Naive thymus-derived CD4-positive, alpha-beta T cell (primary cell): ENCODE results near the gene PABPC1L. TPM values are rescaled to one million over a fixed set of nuclear protein-coding genes. Genes with fewer than 3 reads are reported as not detected.

Source experiments
- ATAC-seq: fragments of 150-1000 bp; cut with Tn5 transposase; 2 replicates; pipeline ENCODE4 v1.10.0; 2021; ENCODE audit warnings: mild to moderate bottlenecking, moderate library complexity
- CTCF ChIA-PET: fragments of 350-600 bp; sonication (Branson Sonifier 250); formaldehyde crosslinking; loops from one replicate; lab custom pipeline; 2021; ENCODE audit warnings: antibody characterized with exemption; lab: Charles Lee
- POLR2A ChIA-PET: fragments of 350-600 bp; sonication (Branson Sonifier 250); formaldehyde crosslinking; loops from one replicate; lab custom pipeline; 2021; ENCODE audit warnings: antibody characterized with exemption, inconsistent platforms; lab: Charles Lee
- DNase-seq, 9 donors: peaks; one replicate each; pipeline versions ENCODE4 v3.0.0 to v3.0.0-alpha.2; 2020 to 2022; ENCODE audit warnings: mixed read lengths in 1 of 9
- H3K27ac ChIP-seq: one replicate; pipeline ENCODE4 v1.7.0; 2013; ENCODE audit warnings: mild to moderate bottlenecking, low read depth, low read length, moderate library complexity
- H3K27me3 ChIP-seq, 2 donors: one replicate each; pipeline ENCODE4 v1.7.0; 2013; ENCODE audit warnings: low read length in 2 of 2, mild to moderate bottlenecking in 2 of 2, moderate library complexity in 2 of 2; ENCODE audit not compliant: control insufficient read depth in 2 of 2, insufficient read depth in 2 of 2
- H3K36me3 ChIP-seq, 3 experiments: 1 replicate in 2 of 3; 2 replicates in 1 of 3; pipeline ENCODE4 v1.7.0; 2013; ENCODE audit warnings: low read length in 3 of 3, mild to moderate bottlenecking in 3 of 3, moderate library complexity in 1 of 3; ENCODE audit not compliant: insufficient read depth in 3 of 3, control insufficient read depth in 2 of 3
- H3K4me1 ChIP-seq, 2 donors: one replicate each; pipeline ENCODE4 v1.7.0; 2013; ENCODE audit warnings: low read length in 2 of 2, mild to moderate bottlenecking in 2 of 2, moderate library complexity in 1 of 2; ENCODE audit not compliant: control insufficient read depth in 2 of 2, insufficient read depth in 2 of 2
- H3K4me3 ChIP-seq: 2 replicates; pipeline ENCODE4 v1.7.0; 2013; ENCODE audit warnings: mild to moderate bottlenecking, low read length
- H3K9me3 ChIP-seq, 3 experiments: 1 replicate in 2 of 3; 2 replicates in 1 of 3; pipeline ENCODE4 v1.7.0; 2013; ENCODE audit warnings: low read length in 3 of 3; ENCODE audit not compliant: control insufficient read depth in 2 of 3
- H3K27ac Mint-ChIP-seq, 9 donors: one replicate each; pipeline ENCODE4 v1.8.0; 2020 to 2022; ENCODE audit warnings: mixed read lengths in 9 of 9, mild to moderate bottlenecking in 8 of 9, moderate library complexity in 5 of 9, inconsistent platforms in 2 of 9
- H3K27me3 Mint-ChIP-seq, 5 donors: one replicate each; pipeline ENCODE4 v1.8.0; 2021 to 2022; ENCODE audit warnings: mixed read lengths in 5 of 5, mild to moderate bottlenecking in 1 of 5
- H3K36me3 Mint-ChIP-seq, 5 donors: one replicate each; pipeline ENCODE4 v1.8.0; 2020 to 2022; ENCODE audit warnings: mixed read lengths in 5 of 5, mild to moderate bottlenecking in 3 of 5, inconsistent platforms in 1 of 5
- H3K4me1 Mint-ChIP-seq, 7 donors: one replicate each; pipeline ENCODE4 v1.8.0; 2020 to 2022; ENCODE audit warnings: mixed read lengths in 7 of 7, mild to moderate bottlenecking in 3 of 7, inconsistent platforms in 1 of 7
- H3K4me3 Mint-ChIP-seq, 10 donors: one replicate each; pipeline ENCODE4 v1.8.0; 2020 to 2022; ENCODE audit warnings: mild to moderate bottlenecking in 10 of 10, mixed read lengths in 10 of 10, moderate library complexity in 6 of 10, inconsistent platforms in 2 of 10
- H3K9me3 Mint-ChIP-seq, 11 donors: one replicate each; pipeline ENCODE4 v1.8.0; 2020 to 2022; ENCODE audit warnings: mixed read lengths in 11 of 11, mild to moderate bottlenecking in 4 of 11, inconsistent platforms in 1 of 11, moderate library complexity in 1 of 11
- intact Hi-C, 2 donors: fragments of 100-400 bp; cut with micrococcal nuclease; formaldehyde crosslinking; loops; one replicate each; pipeline ENCODE4 v1.15.1; 2023
- polyA plus RNA-seq, 2 donors: library from polyadenylated mRNA; unstranded; fragments of 300-500 nt; fragmentation: Illumina TruSeq; gene quantifications; one replicate each; pipeline ENCODE4 v1.2.3, GENCODE V29; 2021
- total RNA-seq, 6 experiments: library from RNA in 5 of 6; stranded (reverse) in 5 of 6; gene quantifications; 1 replicate in 5 of 6; 2 replicates in 1 of 6; pipeline ENCODE4 v1.2.3 and lab custom pipeline; 2021 to 2026

Gene PABPC1L
- total and polyA plus RNA-seq, 7 experiments from 2014 or later: 1.3 to 71.7 (median 54.3) TPM

DNA sequence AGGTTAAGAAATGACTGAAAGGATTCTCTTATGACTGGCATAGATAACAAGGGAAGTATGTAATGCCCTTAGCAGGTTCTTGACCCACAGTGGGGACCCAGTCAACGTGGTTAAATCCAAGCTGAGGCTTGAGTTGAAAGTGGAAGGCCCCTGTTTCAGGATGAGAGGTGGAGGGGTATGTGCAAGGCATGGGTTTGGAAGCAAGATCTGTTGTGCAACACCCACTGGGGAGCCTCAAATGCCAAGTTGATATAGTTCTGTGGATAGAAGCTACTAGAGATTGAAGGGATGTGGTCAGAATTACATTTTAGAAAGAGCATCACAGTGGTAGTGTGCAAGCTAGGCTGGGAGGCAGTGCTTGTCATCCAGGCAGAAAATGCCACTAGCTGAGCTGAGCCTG lies 5.1 kb downstream of the PABPC1L start:
- no peak for ATAC-seq
- Mint-ChIP-seq H3K27me3 (no peaks in the 10 kb centered on the region), H3K4me3 (peak overlapping the region in 1 of 10 donors; percentile 21), H3K36me3 (peaks cover 0 to 26% (median 6%) of the 10 kb centered on the region in 5 donors), H3K9me3 (no peaks in the 10 kb centered on the region), H3K4me1 (peaks cover 9 to 37% (median 28%) of the 10 kb centered on the region in 7 donors), H3K27ac (peak overlapping the region in 6 of 9 donors; percentile 25 to 81 (median 66))
- no peaks in the 10 kb centered on the region for H3K27me3 ChIP-seq
- no peak overlapping the region for H3K4me3 ChIP-seq
- no peak overlapping the region for H3K27ac ChIP-seq
- no peaks in the 10 kb centered on the region for H3K9me3 ChIP-seq
- intact Hi-C loops: loop anchor here (5.0 kb wide), 2 partner anchors 97 to 182 kb away; no protein-coding TSS in a partner anchor
- DNase-seq: no peak
- H3K4me1 ChIP-seq: peaks cover 0 to 10% of the 10 kb centered on the region in 2 donors
- POLR2A ChIA-PET: interaction anchor here (0.7 kb wide), 1 partner anchor 71 kb away, joined by 3 read pairs; no protein-coding TSS in a partner anchor
- peaks cover 0 to 10% (median 0%) of the 10 kb centered on the region in 3 experiments for H3K36me3 ChIP-seq
- CTCF ChIA-PET: no interaction called here

DNA sequence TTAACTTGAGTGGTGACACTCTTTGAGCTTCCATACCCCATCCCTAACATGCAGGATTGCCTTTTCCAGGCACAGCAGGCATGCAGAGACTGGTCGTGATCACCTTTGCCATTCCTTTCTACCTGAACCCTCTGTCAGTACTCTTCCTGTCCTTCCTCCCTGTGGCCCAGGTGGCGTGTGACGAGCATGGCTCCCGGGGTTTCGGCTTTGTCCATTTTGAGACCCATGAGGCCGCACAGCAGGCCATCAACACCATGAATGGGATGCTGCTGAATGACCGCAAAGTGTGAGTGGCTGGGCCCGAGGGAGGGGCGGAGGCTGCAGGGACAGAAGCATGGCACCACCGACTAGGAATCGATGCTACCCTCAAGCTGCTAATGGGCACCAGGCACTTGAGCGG lies 6.7 kb downstream of the PABPC1L start:
- Histone ChIP-seq H3K27ac (no peak overlapping the region), H3K4me1 (peaks cover 0 to 7% of the 10 kb centered on the region in 2 donors), H3K4me3 (no peak overlapping the region), H3K27me3 (no peaks in the 10 kb centered on the region), H3K9me3 (no peaks in the 10 kb centered on the region), H3K36me3 (peaks cover 0 to 10% (median 0%) of the 10 kb centered on the region in 3 experiments)
- no peak for ATAC-seq
- intact Hi-C loops: no loop called here
- peaks cover 5 to 31% (median 19%) of the 10 kb centered on the region in 7 donors for H3K4me1 Mint-ChIP-seq
- no peaks in the 10 kb centered on the region for H3K9me3 Mint-ChIP-seq
- no peaks in the 10 kb centered on the region for H3K27me3 Mint-ChIP-seq
- ChIA-PET CTCF (no interaction called here), POLR2A (interaction anchor here (0.6 kb wide), 1 partner anchor 42 kb away, joined by 3 read pairs; no protein-coding TSS in a partner anchor)
- peak overlapping the region in 1 of 9 donors; percentile 54 for H3K27ac Mint-ChIP-seq
- no peak for DNase-seq
- no peak overlapping the region for H3K4me3 Mint-ChIP-seq
- H3K36me3 Mint-ChIP-seq: peaks cover 0 to 30% (median 6%) of the 10 kb centered on the region in 5 donors

DNA sequence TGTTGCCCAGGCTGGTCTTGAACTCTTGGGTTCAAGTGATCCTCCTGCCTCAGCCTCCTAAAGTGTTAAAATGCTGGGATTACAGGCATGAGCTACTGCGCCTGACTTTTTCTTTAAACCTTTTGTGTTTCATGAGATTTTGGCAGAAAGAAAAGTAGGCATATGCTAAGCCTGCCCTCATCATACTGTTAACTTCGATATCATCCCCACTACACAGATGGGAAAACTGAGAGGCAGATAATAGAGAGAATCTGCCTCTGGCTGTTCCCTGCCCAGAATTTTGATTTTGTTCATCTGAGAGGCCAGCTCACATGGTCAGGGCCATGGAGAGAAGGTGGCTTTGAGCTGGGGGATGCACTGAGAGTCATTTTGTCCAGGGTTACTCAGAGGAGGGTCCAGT lies 7.5 kb downstream of the PABPC1L start:
- H3K4me1 ChIP-seq: peaks cover 0 to 7% of the 10 kb centered on the region in 2 donors
- ATAC-seq (no peak), DNase-seq (no peak)
- H3K27ac ChIP-seq: no peak overlapping the region
- Mint-ChIP-seq H3K9me3 (no peaks in the 10 kb centered on the region), H3K4me1 (peaks cover 5 to 26% (median 15%) of the 10 kb centered on the region in 7 donors), H3K27ac (no peak overlapping the region), H3K36me3 (peaks cover 0 to 31% (median 6%) of the 10 kb centered on the region in 5 donors), H3K27me3 (no peaks in the 10 kb centered on the region), H3K4me3 (no peak overlapping the region)
- no peaks in the 10 kb centered on the region for H3K27me3 ChIP-seq
- ChIA-PET POLR2A (interaction anchor here (0.5 to 0.6 kb wide), 2 partner anchors 41 to 96 kb away, joined by 3 read pairs; no protein-coding TSS in a partner anchor), CTCF (no interaction called here)
- no peak overlapping the region for H3K4me3 ChIP-seq
- H3K9me3 ChIP-seq: no peaks in the 10 kb centered on the region
- intact Hi-C loops: no loop called here
- peaks cover 0 to 10% (median 0%) of the 10 kb centered on the region in 3 experiments for H3K36me3 ChIP-seq

DNA sequence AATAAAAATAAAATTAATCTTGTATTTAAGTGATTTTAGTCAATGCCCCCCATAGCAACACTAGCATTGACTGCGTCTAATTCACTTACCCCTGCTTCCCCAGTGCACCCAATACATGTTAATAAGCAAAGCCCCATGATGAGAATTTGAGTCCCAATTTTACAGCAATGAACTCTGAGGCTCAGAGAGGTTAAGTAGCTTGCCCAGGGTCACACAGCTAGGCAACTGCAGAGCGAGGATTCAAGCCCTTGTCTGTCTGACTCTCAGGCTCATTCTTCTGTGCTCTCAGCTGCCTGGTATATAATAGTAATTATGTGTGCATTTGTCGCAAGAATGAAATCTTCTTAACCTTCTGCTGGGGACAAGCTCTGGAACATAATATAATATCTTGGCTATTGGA lies 8.5 kb downstream of the PABPC1L start:
- Mint-ChIP-seq H3K27me3 (no peaks in the 10 kb centered on the region), H3K4me3 (no peak overlapping the region), H3K27ac (no peak overlapping the region), H3K36me3 (peaks cover 0 to 36% (median 14%) of the 10 kb centered on the region in 5 donors), H3K9me3 (no peaks in the 10 kb centered on the region), H3K4me1 (peaks cover 3 to 21% (median 12%) of the 10 kb centered on the region in 7 donors)
- Histone ChIP-seq H3K9me3 (no peaks in the 10 kb centered on the region), H3K4me3 (no peak overlapping the region), H3K36me3 (peaks cover 0 to 15% (median 3%) of the 10 kb centered on the region in 3 experiments), H3K27ac (no peak overlapping the region), H3K4me1 (peaks cover 0 to 7% of the 10 kb centered on the region in 2 donors), H3K27me3 (no peaks in the 10 kb centered on the region)
- intact Hi-C loops: no loop called here
- ChIA-PET CTCF (no interaction called here), POLR2A (interaction anchor here (0.9 kb wide), 1 partner anchor 7 kb away, joined by 3 read pairs; no protein-coding TSS in a partner anchor)
- no peak for DNase-seq
- no peak for ATAC-seq

DNA sequence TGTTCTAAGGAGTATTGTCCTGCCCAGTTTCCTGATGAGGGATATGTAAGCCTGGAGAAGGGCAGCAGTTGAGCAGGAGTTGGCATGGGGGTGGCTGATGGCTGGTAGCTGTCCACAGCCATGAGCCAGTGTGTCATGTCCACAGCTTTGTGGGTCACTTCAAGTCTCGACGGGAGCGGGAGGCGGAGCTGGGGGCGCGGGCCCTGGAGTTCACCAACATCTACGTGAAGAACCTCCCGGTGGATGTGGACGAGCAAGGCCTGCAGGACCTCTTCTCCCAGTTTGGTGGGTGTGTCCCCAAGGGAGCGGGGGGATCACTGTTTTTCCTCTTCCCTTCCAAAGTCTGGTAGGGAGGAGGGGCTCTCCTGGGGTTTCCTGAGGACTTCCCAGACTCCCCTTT lies 8.9 kb downstream of the PABPC1L start:
- Histone ChIP-seq H3K4me3 (no peak overlapping the region), H3K27me3 (no peaks in the 10 kb centered on the region), H3K9me3 (no peaks in the 10 kb centered on the region), H3K4me1 (peaks cover 0 to 7% of the 10 kb centered on the region in 2 donors), H3K27ac (no peak overlapping the region), H3K36me3 (peaks cover 0 to 18% (median 3%) of the 10 kb centered on the region in 3 experiments)
- DNase-seq (no peak), ATAC-seq (no peak)
- intact Hi-C loops: no loop called here
- Mint-ChIP-seq H3K9me3 (no peaks in the 10 kb centered on the region), H3K4me1 (peaks cover 3 to 17% (median 12%) of the 10 kb centered on the region in 7 donors), H3K27me3 (no peaks in the 10 kb centered on the region), H3K4me3 (no peak overlapping the region), H3K27ac (peak overlapping the region in 1 of 9 donors; percentile 31), H3K36me3 (peaks cover 0 to 33% (median 10%) of the 10 kb centered on the region in 5 donors)
- POLR2A ChIA-PET: interaction anchor here (0.6 to 0.9 kb wide), 2 partner anchors 8 to 25 kb away, joined by 3 to 5 read pairs; no protein-coding TSS in a partner anchor
- CTCF ChIA-PET: no interaction called here

DNA sequence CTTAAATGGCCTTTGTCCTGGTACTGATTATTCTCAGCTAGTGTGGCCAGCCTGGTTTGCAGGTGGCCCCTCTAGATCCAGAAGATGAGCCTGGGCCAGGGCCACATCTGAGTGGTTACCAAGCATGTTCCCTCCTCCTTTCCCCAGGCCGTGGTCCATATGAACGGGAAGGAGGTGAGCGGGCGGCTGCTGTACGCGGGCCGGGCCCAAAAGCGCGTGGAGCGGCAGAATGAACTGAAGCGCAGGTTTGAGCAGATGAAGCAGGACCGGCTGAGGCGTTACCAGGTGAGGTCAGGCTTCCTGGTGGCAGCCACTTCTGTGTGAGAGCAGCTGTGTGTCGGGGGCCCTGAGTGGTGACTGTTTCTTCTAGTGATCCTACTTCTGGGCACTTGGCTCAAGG lies 11.6 kb downstream of the PABPC1L start:
- H3K4me1 ChIP-seq: no peaks in the 10 kb centered on the region
- Mint-ChIP-seq H3K4me1 (no peaks in the 10 kb centered on the region), H3K36me3 (peaks cover 4 to 41% (median 6%) of the 10 kb centered on the region in 5 donors), H3K27ac (no peak overlapping the region), H3K9me3 (no peaks in the 10 kb centered on the region), H3K27me3 (no peaks in the 10 kb centered on the region), H3K4me3 (no peak overlapping the region)
- no peak overlapping the region for H3K27ac ChIP-seq
- ATAC-seq (no peak), DNase-seq (no peak)
- intact Hi-C loops: no loop called here
- H3K4me3 ChIP-seq: no peak overlapping the region
- peaks cover 0 to 32% (median 3%) of the 10 kb centered on the region in 3 experiments for H3K36me3 ChIP-seq
- H3K9me3 ChIP-seq: no peaks in the 10 kb centered on the region
- no peaks in the 10 kb centered on the region for H3K27me3 ChIP-seq
- POLR2A ChIA-PET: no interaction called here
- CTCF ChIA-PET: no interaction called here

DNA sequence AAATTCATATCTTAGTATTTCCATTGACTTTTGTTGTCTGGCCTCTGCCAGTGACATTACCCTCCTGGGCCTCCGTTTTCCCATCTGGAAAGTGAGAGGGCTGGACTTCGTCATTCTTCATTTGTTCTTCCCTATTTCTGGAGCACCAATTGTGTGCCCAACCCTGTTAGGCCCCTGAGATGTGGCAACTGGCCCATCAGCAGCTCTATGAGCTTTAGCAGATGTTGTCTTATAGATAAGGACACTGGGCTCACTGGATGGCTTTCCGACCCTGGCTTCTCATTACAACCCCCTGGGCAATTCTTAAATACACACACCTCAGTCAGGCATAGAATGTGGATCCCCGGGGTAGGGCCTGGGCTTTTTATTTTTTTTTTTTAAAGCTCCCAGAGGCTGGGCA lies 14.7 kb downstream of the PABPC1L start:
- ATAC-seq (no peak), DNase-seq (no peak)
- no peaks in the 10 kb centered on the region for H3K27me3 Mint-ChIP-seq
- no peak overlapping the region for H3K4me3 Mint-ChIP-seq
- peaks cover 3 to 25% (median 4%) of the 10 kb centered on the region in 5 donors for H3K36me3 Mint-ChIP-seq
- intact Hi-C loops: no loop called here
- POLR2A ChIA-PET: no interaction called here
- no peaks in the 10 kb centered on the region for H3K4me1 Mint-ChIP-seq
- H3K36me3 ChIP-seq: peaks cover 0 to 23% (median 3%) of the 10 kb centered on the region in 3 experiments
- H3K27ac Mint-ChIP-seq: no peak overlapping the region
- no peak overlapping the region for H3K27ac ChIP-seq
- no peaks in the 10 kb centered on the region for H3K9me3 ChIP-seq
- H3K4me1 ChIP-seq: no peaks in the 10 kb centered on the region
- no peak overlapping the region for H3K4me3 ChIP-seq
- H3K9me3 Mint-ChIP-seq: no peaks in the 10 kb centered on the region
- no peaks in the 10 kb centered on the region for H3K27me3 ChIP-seq
- CTCF ChIA-PET: no interaction called here
